Endothelial cell of umbilical vein (primary cell): ENCODE results near the gene XYLT1. TPM values are rescaled to one million over a fixed set of nuclear protein-coding genes. Genes with fewer than 3 reads are reported as not detected.

Experiments
- BruUV-seq: library from RNA; stranded (reverse); fragments of 400-500 nt; replicated peaks from 2 replicates; lab custom pipeline; 2021; lab: Mats Ljungman, UMichigan
- CTCF ChIA-PET: fragments of 300-600, 350-600 bp; sonication (Branson Sonifier 250); formaldehyde crosslinking; loops from one replicate; lab custom pipeline; 2021; ENCODE audit warnings: antibody characterized with exemption, inconsistent platforms; lab: Charles Lee
- POLR2A ChIA-PET: fragments of 300-600, 350-600 bp; sonication (Branson Sonifier 250); formaldehyde crosslinking; loops from one replicate; lab custom pipeline; 2021; ENCODE audit warnings: antibody characterized with exemption, inconsistent platforms; lab: Charles Lee
- DNase-seq: peaks from one replicate; pipeline ENCODE4 v3.0.0-alpha.2; 2011; ENCODE audit warnings: low read depth, low spot score
- FAIRE-seq: peaks from 2 replicates; lab custom pipeline; 2011; peaks lifted over from hg19 to GRCh38; lab: Jason Lieb, UNC
- H2AFZ ChIP-seq: 2 replicates; pipeline ENCODE4 v1.6.0; 2012; ENCODE audit warnings: low read depth, low read length, control low read depth, inconsistent platforms
- H3K27ac ChIP-seq: 2 replicates; pipeline ENCODE4 v1.5.1; 2011; ENCODE audit warnings: low read depth, mild to moderate bottlenecking, control low read depth, low read length, moderate library complexity; ENCODE audit not compliant: insufficient read depth
- H3K27me3 ChIP-seq, 2 experiments: 2 replicates each; pipeline versions ENCODE4 v1.6.0 to v1.6.1; 2011; ENCODE audit warnings: low read length in 2 of 2, mixed read lengths in 1 of 2; ENCODE audit not compliant: control insufficient read depth in 2 of 2, insufficient read depth in 2 of 2
- H3K36me3 ChIP-seq, 2 experiments: 2 replicates in 1 of 2; 3 replicates in 1 of 2; pipeline ENCODE4 v1.5.1; 2011; ENCODE audit warnings: low read length in 2 of 2, mild to moderate bottlenecking in 1 of 2, moderate library complexity in 1 of 2; ENCODE audit not compliant: control insufficient read depth in 2 of 2, insufficient read depth in 2 of 2; ENCODE audit errors: extremely low read depth in 1 of 2
- H3K4me1 ChIP-seq: 3 replicates; pipeline ENCODE4 v1.5.1; 2011; ENCODE audit warnings: mild to moderate bottlenecking, low read length; ENCODE audit not compliant: control insufficient read depth, insufficient read depth; ENCODE audit errors: extremely low read depth
- H3K4me2 ChIP-seq: 2 replicates; pipeline ENCODE4 v1.6.1; 2011; ENCODE audit warnings: low read length, control low read depth, mixed read lengths; ENCODE audit not compliant: insufficient read depth
- H3K4me3 ChIP-seq, 3 experiments: fragments of 200-600 bp in 1 of 3; sonication (generic), shearing (Covaris generic) in 1 of 3; replicated peaks in 1 of 3; 2 replicates each; pipeline ENCODE4 v1.5.1; 2011 to 2016; ENCODE audit warnings: control low read depth in 3 of 3, low read length in 3 of 3, mild to moderate bottlenecking in 2 of 3, inconsistent platforms in 1 of 3, low read depth in 1 of 3, moderate library complexity in 1 of 3; ENCODE audit not compliant: insufficient read depth in 1 of 3
- H3K79me2 ChIP-seq: 2 replicates; pipeline ENCODE4 v1.6.0; 2012; ENCODE audit warnings: low read length, inconsistent platforms; ENCODE audit not compliant: control insufficient read depth, insufficient read depth
- H3K9ac ChIP-seq: replicated peaks from 2 replicates; pipeline ENCODE3; 2011; ENCODE audit warnings: low read length, control low read depth; ENCODE audit not compliant: insufficient read depth; ENCODE audit errors: extremely low read depth
- H3K9me1 ChIP-seq: replicated peaks from 3 replicates; pipeline ENCODE4 v1.6.0; 2011; ENCODE audit warnings: mild to moderate bottlenecking, low read length; ENCODE audit not compliant: control insufficient read depth, insufficient read depth; ENCODE audit errors: extremely low read depth
- H3K9me3 ChIP-seq: replicated peaks from 2 replicates; pipeline ENCODE4 v1.5.1; 2012; ENCODE audit warnings: low read length, inconsistent platforms; ENCODE audit not compliant: control insufficient read depth, insufficient read depth
- H4K20me1 ChIP-seq: replicated peaks from 2 replicates; pipeline ENCODE3; 2011; ENCODE audit warnings: mild to moderate bottlenecking, low read length; ENCODE audit not compliant: control insufficient read depth, insufficient read depth; ENCODE audit errors: extremely low read depth
- GATA2 ChIP-seq: IDR thresholded peaks from 2 replicates; pipeline ENCODE4 v1.7.0; 2011; ENCODE audit warnings: low read depth, mild to moderate bottlenecking, moderate library complexity, mixed read lengths, low read length; ENCODE audit not compliant: insufficient read length, insufficient read depth
- POLR2AphosphoS5 ChIP-seq: IDR thresholded peaks from 2 replicates; pipeline ENCODE4 v1.6.1; 2012; ENCODE audit warnings: low read depth, mild to moderate bottlenecking, control low read depth, low read length, moderate library complexity; ENCODE audit not compliant: insufficient read depth
- dilution Hi-C: fragments of 300-500 bp; cut with MboI; formaldehyde crosslinking; loops from one replicate; pipeline ENCODE4 v1.15.0; 2019; ENCODE audit warnings: low sequenced_read_pairs; ENCODE audit not compliant: extremely low pct_ligation_motif_present
- intact Hi-C: fragments of 100-400 bp; cut with micrococcal nuclease; formaldehyde crosslinking; loops from one replicate; pipeline ENCODE4 v1.10.0; 2022
- polyA plus RNA-seq, 4 experiments: library from polyadenylated mRNA; depleted of rRNA in 3 of 4; stranded (reverse) in 3 of 4; unstranded in 1 of 4; fragments of >200 nt; gene quantifications; 2 replicates each; pipeline versions ENCODE4 v1.2.1 to v1.2.3, GENCODE V29; 2011 to 2012; ENCODE audit warnings: missing spikeins in 1 of 4
- total RNA-seq: library from RNA; stranded (reverse); gene quantifications from 2 replicates; pipeline ENCODE4 v1.2.3, GENCODE V29; 2021

XYLT1 gene
- total and polyA plus RNA-seq, 2 donors (not counting 3 experiments of a cell fraction or from before 2014, with no cell fraction given) = 0.63 to 2.9 TPM

- intact Hi-C loops = no loop called here
- DNase-seq = no peak
These were observed 259.0 kb downstream of the XYLT1 start for GRCh38 chr16:17211797-17212196.

DNA sequence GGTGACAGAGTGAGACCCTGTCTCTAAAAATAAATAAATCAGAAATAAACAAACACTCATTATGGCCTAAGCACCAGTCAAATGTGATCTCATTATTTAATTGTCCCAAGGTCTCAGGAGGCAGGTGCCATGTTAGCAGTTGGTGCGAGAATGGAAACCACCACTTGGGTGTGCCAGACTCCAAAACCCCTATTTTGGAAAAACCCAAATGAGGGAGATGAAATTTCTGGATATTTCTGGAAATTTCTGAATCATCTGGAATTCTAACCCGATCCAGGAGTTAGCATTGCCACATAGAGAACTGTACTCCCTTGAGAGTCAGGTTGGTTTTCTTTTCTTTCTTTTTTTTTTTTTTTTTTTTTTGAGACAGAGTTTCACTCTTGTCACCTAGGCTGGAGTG is 264.0 kb downstream of the XYLT1 start:
- DNase-seq (no peak), FAIRE-seq (no peak)
- Histone ChIP-seq H3K36me3 (no peaks in the 10 kb centered on the region), H2AFZ (no peak overlapping the region), H3K27me3 (no peaks in the 10 kb centered on the region), H3K9ac (no peak overlapping the region), H3K79me2 (no peaks in the 10 kb centered on the region), H3K4me3 (no peak overlapping the region), H3K9me1 (no peaks in the 10 kb centered on the region), H3K9me3 (no peaks in the 10 kb centered on the region), H3K4me1 (no peaks in the 10 kb centered on the region), H4K20me1 (no peaks in the 10 kb centered on the region), H3K4me2 (no peak overlapping the region), H3K27ac (no peak overlapping the region)
- TF ChIP-seq GATA2 = no peak
- CTCF ChIA-PET = no interaction called here
- intact Hi-C loops (no loop called here), dilution Hi-C loops (no loop called here)
- BruUV-seq = no TSS peak
- POLR2A ChIA-PET = no interaction called here

More at GRCh38 chr16:17211797-17212196, 259.0 kb downstream of the XYLT1 start:
- H4K20me1 ChIP-seq = no peaks in the 10 kb centered on the region
- no peak overlapping the region for H3K4me3 ChIP-seq
- no peak for TF ChIP-seq POLR2AphosphoS5
- CTCF ChIA-PET = interaction anchor here (0.5 kb wide), 1 partner anchor 1828 kb away, joined by 3 read pairs; no protein-coding TSS in a partner anchor
- H2AFZ ChIP-seq = no peak overlapping the region
- POLR2A ChIA-PET = no interaction called here
- FAIRE-seq = no peak
- BruUV-seq = no TSS peak
- H3K36me3 ChIP-seq = no peaks in the 10 kb centered on the region
- H3K27ac ChIP-seq = no peak overlapping the region
- no peak overlapping the region for H3K9ac ChIP-seq
- no peaks in the 10 kb centered on the region for H3K79me2 ChIP-seq
- H3K4me2 ChIP-seq = no peak overlapping the region
- H3K27me3 ChIP-seq = no peaks in the 10 kb centered on the region
- no peaks in the 10 kb centered on the region for H3K4me1 ChIP-seq
- dilution Hi-C loops = no loop called here
- no peaks in the 10 kb centered on the region for H3K9me3 ChIP-seq
- H3K9me1 ChIP-seq = no peaks in the 10 kb centered on the region
